DMS53 (cell line): ENCODE results near the gene TSPAN6.
A peak's percentile ranks its signal among the peaks of the same experiment; 100 is the strongest.

ENCODE experiments used
- DNase-seq: peaks from one replicate; lab custom pipeline; 2025; lab: John Stamatoyannopoulos, UW

Gene TSPAN6

DNA sequence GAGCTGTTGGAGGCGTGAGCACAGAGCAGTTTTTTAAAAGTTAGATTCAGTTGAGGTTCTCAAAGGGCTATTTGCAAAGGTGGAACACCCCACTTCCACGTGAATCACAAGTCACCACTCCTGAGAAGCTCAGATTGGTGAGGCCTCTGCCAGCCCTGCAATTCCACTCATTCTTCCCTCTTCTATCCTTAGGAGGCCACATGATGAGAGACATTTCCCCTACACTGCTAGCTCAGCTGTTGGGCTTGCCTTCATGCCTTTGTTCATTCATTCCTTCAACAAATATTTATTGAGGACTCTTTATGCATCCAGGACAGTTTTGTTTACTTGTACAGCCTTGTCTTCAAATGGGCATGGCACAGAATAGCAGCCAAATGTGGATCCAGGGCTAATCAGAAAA, 11.1 kb upstream of the TSPAN6 start:
- peak; percentile 70 for DNase-seq

GRCh38 chrX:100647095-100647494, 10.5 kb upstream of the TSPAN6 start:
- peak; percentile 17 for DNase-seq

DNA sequence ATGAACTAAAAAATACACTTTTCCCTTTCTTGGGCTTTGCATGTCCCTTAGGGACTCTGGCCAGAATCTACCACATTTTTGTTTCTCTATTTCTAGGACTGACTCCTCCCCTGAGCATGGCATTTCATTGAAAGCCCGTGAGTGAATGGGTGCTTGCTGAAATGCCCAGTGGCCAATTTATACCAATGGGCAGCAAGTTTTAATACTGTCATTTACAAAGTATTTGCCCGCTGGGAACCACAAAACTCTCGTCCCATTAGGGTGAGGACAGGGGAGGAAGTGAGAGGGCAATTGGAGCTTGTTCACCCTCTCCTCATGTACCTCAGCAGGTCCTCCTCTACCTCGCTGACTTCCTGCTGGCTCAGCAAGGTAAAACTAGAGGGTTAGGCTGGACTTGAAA, 8.5 kb upstream of the TSPAN6 start:
- DNase-seq = no peak

GRCh38 chrX:100643956-100644860, 7.6 kb upstream of the TSPAN6 start, which contains the start of gene SRPX2:
TSS of gene SRPX2 (plus strand) at chrX:100644199. CDS start at chrX:100646323, 2,124 bp downstream.
- peak; percentile 73 for DNase-seq

DNA sequence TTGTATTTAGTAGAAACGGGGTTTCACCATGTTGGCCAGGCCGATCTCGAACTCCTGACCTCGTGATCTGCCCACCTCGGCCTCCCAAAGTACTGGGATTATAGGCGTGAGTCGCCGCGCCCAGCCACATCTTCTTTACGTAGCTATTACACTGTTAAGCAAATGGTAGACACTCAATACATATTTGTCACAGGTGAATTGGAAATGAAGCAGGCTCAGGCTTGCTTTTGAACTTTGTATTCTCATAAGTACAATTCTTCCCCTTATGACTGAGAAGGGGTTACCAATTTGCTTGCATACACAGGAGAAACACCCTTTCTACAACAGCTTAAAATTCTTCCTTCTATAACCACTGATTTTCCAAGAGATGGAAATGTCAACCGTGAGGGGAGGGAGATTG, 6.6 kb upstream of the TSPAN6 start:
- DNase-seq = no peak

- DNase-seq = no peak
Measured at GRCh38 chrX:100642290-100642689, 5.7 kb upstream of the TSPAN6 start.

GRCh38 chrX:100635989-100636320, 651 bp downstream of the TSPAN6 start:
- peak; percentile 47 for DNase-seq

DNA sequence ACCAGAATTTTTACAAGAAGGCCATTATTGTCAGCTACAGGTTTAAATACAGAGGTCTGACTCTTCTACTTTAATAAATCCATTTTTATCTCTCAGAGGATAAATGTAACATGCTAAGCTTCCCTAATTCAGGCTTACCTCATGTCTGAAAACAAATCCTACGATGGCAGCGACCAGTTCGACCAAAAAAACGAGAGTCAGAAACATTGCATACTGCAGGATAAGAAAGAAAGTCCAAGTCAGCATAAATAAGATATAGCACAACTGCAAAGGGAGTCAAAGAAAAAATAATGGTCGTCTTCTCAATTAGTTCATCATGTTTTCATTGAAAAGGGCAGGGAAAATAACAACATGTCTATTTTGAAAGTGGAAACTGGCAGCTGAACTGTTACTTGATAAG, 1.6 kb downstream of the TSPAN6 start:
- DNase-seq = no peak

DNA sequence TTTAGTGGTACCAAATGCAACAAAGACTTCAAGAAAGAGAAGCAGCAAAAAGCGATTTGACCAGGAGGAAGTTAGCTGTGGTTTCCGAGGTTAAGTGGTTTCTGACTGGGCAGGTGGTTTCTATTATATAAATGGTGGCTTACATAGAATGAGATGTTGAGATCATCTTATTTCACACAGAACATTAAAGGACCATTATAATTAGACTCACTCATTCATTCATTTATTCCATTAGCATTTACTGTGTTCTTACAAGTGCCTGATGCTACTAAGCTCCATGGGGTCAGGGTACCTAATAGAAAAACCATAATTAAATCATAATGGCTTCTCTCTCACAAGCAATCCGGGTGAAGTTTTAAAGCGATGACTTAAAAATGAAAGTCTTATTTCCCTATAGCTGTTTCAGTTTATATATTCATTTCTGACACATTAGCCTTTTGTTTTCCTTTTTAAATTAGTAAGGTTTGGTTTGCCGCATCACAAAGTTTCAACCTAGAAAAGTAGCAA, 10.6 kb downstream of the TSPAN6 start:
- no peak for DNase-seq

- DNase-seq = no peak
Measured at GRCh38 chrX:100623001-100623400, 13.6 kb downstream of the TSPAN6 start.

DNA sequence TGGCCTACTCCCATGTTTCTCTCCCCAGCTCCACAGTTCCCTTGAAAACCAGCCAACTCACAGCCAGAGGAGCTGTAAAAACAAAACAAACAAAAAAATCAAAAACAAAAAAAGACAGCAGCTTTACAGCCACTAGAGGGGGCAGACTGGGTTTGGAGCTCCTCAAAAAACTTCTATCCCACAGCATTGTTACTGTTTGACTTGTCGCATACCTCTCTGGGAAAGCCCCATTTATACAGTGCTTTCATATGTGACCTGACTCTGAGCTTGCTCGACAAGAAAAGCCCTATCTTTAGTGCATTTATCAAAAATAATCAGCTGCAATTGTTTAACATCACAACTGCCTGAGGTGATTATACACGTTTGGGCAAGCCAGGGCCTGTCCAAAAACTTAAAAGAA, 21.6 kb downstream of the TSPAN6 start:
- peak; percentile 61 for DNase-seq

DNA sequence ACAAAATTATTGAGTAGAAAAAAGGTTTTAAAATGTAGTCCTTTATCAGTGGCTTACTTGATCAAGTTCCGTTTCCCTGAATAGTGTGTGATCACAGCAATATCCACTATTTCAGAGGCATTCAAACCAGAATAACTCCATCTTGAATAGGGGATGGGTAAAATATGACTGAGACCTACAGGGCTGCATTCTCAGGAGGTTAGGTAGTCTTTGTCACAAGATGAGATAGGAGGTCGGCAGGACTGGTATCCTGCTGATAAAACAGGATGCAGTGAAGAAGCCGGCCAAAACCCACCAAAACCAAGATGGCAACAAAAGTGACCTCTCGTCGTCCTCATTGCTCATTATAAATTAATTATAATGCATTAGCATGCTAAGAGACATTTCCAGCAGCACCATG, 24.7 kb downstream of the TSPAN6 start:
- no peak for DNase-seq

GRCh38 chrX:100609591-100609990, 27.0 kb downstream of the TSPAN6 start:
- DNase-seq = peak; percentile 2

- no peak for DNase-seq
Measured at GRCh38 chrX:100606753-100607152, 29.9 kb downstream of the TSPAN6 start.

DNA sequence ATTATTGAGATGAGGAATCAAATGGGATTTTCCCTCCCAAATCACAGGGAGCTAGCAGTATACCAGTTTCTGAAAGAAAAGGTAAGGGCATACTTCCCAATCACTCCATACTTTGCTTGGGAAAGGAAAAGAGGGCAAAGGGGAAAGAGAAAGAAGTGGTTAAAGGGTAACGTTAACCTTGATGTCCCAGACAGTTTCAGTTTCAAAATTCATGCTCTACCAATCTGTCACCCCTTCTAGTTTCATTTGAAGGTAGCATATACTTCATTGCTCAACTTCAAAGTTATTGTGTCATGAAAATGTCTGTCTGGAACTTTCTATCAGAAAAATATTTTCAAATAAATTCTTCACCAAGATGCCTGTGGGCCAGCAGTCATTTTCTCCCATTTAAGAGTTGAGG, 35.8 kb downstream of the TSPAN6 start:
- no peak for DNase-seq

- no peak for DNase-seq
Measured at GRCh38 chrX:100600340-100600739, 36.3 kb downstream of the TSPAN6 start.

- DNase-seq = no peak
Measured at GRCh38 chrX:100599456-100599855, 37.1 kb downstream of the TSPAN6 start.

GRCh38 chrX:100596601-100597000, 40.0 kb downstream of the TSPAN6 start:
- no peak for DNase-seq

- DNase-seq = no peak
Measured at GRCh38 chrX:100593581-100593980, 43.0 kb downstream of the TSPAN6 start.

GRCh38 chrX:100593126-100593525, 43.5 kb downstream of the TSPAN6 start:
- DNase-seq = no peak

- peak; percentile 43 for DNase-seq
Measured at GRCh38 chrX:100591256-100592051, 45.2 kb downstream of the TSPAN6 start.

DNA sequence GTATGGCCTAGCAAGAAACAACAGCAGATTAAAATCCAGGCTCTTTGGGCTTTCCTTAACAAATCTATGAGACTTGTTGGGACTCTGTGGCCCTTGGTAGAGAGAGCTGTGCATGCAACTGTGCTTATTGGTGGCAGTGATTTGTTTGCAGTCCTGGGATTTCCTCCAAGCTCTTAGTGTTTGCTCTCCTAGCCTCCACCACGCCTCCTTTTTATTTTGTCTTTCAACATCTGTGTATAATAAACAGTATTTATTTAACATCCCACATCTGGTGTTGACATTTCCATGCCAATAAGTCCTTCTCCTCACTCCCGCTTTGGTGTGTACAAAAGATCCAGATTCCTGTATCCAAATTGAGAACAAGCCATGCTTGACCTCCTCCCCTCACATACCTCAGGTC, 48.7 kb downstream of the TSPAN6 start:
- DNase-seq = peak; percentile 32

DNA sequence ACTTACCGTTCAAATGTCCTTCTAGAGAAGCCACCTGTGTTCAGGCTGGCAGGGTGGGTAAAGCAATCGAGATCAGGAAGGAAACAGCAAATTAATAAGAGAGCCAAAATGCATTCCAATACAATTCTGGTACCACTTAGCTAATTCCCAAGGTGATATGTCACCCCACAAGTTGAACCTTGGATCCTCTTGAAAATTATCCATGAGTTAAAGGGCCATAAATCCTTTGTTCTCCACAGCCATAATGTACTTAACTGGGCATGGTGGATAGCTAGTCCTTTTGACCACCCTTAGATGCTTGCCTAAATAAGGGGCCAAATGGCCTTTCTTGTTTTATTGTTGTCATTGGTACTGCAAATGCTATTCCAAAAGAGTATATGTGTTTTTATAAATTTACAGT, 49.9 kb downstream of the TSPAN6 start:
- DNase-seq = no peak
